ENCODE measurements around the gene TEX261.

DNA sequence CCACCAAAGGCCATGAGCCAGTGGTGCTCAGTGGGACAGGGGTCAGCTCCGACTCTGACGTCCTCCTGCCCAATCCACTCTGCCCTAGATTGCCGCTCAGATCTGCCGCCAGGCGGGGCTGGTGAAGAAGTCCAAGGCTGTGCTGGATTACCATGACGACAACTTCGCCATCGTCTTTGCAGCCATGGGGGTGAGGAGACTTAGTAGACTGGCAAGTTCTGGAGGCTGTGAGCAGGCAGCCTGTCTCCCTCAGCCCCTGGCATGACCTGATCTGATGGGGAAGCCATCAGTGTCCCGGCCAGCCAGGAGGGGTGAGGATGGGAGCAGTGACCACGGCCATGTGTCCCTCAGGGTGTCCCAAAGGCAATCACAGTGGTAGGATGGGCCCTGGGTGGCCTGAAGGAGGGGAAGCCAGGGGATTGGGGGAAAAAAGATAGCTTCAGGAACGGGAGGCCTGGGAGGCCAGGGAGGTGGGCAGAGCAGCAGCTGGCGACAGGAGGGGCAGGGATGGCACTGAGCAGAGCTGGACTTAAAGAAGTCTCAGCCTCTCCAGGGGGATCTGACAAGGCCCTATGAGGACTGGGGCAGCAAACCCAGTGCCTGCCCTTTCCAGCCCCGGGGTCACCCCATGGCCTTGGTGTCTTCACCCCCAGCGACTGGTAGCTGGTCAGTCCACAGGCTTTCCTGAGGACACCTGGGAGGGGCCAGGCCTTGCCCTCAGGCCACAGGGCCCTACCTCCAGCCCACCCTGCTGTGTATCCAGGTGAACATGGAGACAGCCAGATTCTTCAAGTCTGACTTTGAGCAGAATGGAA lies 33.6 kb downstream of the TEX261 start:
- TF ChIP-seq, protein P1, sequence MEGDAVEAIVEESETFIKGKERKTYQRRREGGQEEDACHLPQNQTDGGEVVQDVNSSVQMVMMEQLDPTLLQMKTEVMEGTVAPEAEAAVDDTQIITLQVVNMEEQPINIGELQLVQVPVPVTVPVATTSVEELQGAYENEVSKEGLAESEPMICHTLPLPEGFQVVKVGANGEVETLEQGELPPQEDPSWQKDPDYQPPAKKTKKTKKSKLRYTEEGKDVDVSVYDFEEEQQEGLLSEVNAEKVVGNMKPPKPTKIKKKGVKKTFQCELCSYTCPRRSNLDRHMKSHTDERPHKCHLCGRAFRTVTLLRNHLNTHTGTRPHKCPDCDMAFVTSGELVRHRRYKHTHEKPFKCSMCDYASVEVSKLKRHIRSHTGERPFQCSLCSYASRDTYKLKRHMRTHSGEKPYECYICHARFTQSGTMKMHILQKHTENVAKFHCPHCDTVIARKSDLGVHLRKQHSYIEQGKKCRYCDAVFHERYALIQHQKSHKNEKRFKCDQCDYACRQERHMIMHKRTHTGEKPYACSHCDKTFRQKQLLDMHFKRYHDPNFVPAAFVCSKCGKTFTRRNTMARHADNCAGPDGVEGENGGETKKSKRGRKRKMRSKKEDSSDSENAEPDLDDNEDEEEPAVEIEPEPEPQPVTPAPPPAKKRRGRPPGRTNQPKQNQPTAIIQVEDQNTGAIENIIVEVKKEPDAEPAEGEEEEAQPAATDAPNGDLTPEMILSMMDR (IDR thresholded peaks at IDR 0.05): no peak
- no peak for TF ChIP-seq EZH2 (IDR thresholded peaks at IDR 0.05)
- TF ChIP-seq EZH2phosphoT487 (IDR thresholded peaks at IDR 0.05): no peak

Data from neural progenitor cell (in vitro differentiated cells).